Neural cell (in vitro differentiated cells): ENCODE results near the gene SELENOO. TPM values are rescaled to one million over a fixed set of nuclear protein-coding genes. Genes with fewer than 3 reads are reported as not detected.

Experiments
- H2AFZ ChIP-seq: fragments of 200-600, 300-800 bp; sonication (generic), shearing (Covaris generic); 2 replicates; pipeline ENCODE4 v1.6.0; 2014; ENCODE audit warnings: low read depth, mild to moderate bottlenecking, antibody characterized with exemption, low read length, moderate library complexity
- H3F3A ChIP-seq: fragments of 200-600 bp; shearing (Covaris generic); 2 replicates; pipeline ENCODE4 v1.6.1; 2016; ENCODE audit warnings: mild to moderate bottlenecking, moderate library complexity, mixed read lengths, antibody characterized with exemption, low read length; ENCODE audit not compliant: insufficient read depth, poor library complexity, severe bottlenecking
- H3K27ac ChIP-seq: fragments of 200-600, 300-800 bp; sonication (generic), shearing (Covaris generic); 2 replicates; pipeline ENCODE4 v1.5.1; 2014; ENCODE audit warnings: mild to moderate bottlenecking, low read length, moderate library complexity
- H3K27me3 ChIP-seq: fragments of 300-800, 200-600 bp; sonication (generic), shearing (Covaris generic); 2 replicates; pipeline ENCODE4 v1.6.0; 2014; ENCODE audit warnings: mild to moderate bottlenecking, low read depth, low read length, moderate library complexity; ENCODE audit not compliant: insufficient read depth
- H3K36me3 ChIP-seq: fragments of 300-800, 200-600 bp; sonication (generic), shearing (Covaris generic); 2 replicates; pipeline ENCODE4 v1.5.1; 2014; ENCODE audit warnings: mild to moderate bottlenecking, antibody characterized with exemption, low read length, moderate library complexity; ENCODE audit not compliant: insufficient read depth
- H3K4me2 ChIP-seq: fragments of 300-800, 200-600 bp; sonication (generic), shearing (Covaris generic); 2 replicates; pipeline ENCODE4 v1.6.0; 2014; ENCODE audit warnings: mild to moderate bottlenecking, low read length
- H3K4me3 ChIP-seq: fragments of 300-800, 200-600 bp; sonication (generic), shearing (Covaris generic); 2 replicates; pipeline ENCODE4 v1.5.1; 2014; ENCODE audit warnings: mild to moderate bottlenecking, low read length, moderate library complexity
- H3K79me2 ChIP-seq: fragments of 200-600 bp; shearing (Covaris generic); replicated peaks from 2 replicates; pipeline ENCODE4 v1.6.0; 2014; ENCODE audit warnings: mild to moderate bottlenecking, low read length, moderate library complexity; ENCODE audit not compliant: insufficient read depth
- H3K9ac ChIP-seq: fragments of 300-800, 200-600 bp; sonication (generic), shearing (Covaris generic); 2 replicates; pipeline ENCODE4 v1.6.1; 2016; ENCODE audit warnings: mild to moderate bottlenecking, low read length, mixed read lengths
- H3K9me2 ChIP-seq: fragments of 200-600 bp; shearing (Covaris generic); 2 replicates; pipeline ENCODE4 v1.6.1; 2016; ENCODE audit warnings: mild to moderate bottlenecking, low read length, mixed read lengths; ENCODE audit not compliant: insufficient read depth
- H3K9me3 ChIP-seq: fragments of 200-600, 300-800 bp; sonication (generic), shearing (Covaris generic); 2 replicates; pipeline ENCODE4 v1.6.1; 2016; ENCODE audit warnings: mild to moderate bottlenecking, mixed run types, low read length, moderate library complexity, mixed read lengths
- H4K20me1 ChIP-seq: fragments of 200-600 bp; shearing (Covaris generic); 2 replicates; pipeline ENCODE4 v1.6.1; 2016; ENCODE audit warnings: mild to moderate bottlenecking, mixed run types; ENCODE audit not compliant: insufficient read depth
- CTCF ChIP-seq: fragments of 450-650 bp; IDR thresholded peaks from 2 replicates; pipeline ENCODE4 v1.5.1; 2014; ENCODE audit warnings: antibody characterized with exemption, mild to moderate bottlenecking, moderate library complexity; ENCODE audit not compliant: poor library complexity, severe bottlenecking
- EP300 ChIP-seq: fragments of 450-650 bp; conservative IDR thresholded peaks from 2 replicates; pipeline ENCODE4 v1.6.1; 2014; ENCODE audit warnings: antibody characterized with exemption, mild to moderate bottlenecking, moderate library complexity; ENCODE audit not compliant: poor library complexity, severe bottlenecking
- EZH2 ChIP-seq: fragments of 200-600, 300-800 bp; shearing (Covaris generic), sonication (generic); IDR thresholded peaks from 2 replicates; pipeline ENCODE4 v1.6.1; 2014; ENCODE audit warnings: antibody characterized with exemption, low read length, borderline replicate concordance, mild to moderate bottlenecking; ENCODE audit not compliant: insufficient read depth, poor library complexity, severe bottlenecking
- MXI1 ChIP-seq: fragments of 450-650 bp; conservative IDR thresholded peaks from 2 replicates; pipeline ENCODE4 v1.6.1; 2014; ENCODE audit warnings: antibody characterized with exemption, mild to moderate bottlenecking; ENCODE audit not compliant: poor library complexity, severe bottlenecking
- POLR2AphosphoS5 ChIP-seq: IDR thresholded peaks from 2 replicates; pipeline ENCODE4 v1.6.1; 2012
- RAD21 ChIP-seq: fragments of 450-650 bp; conservative IDR thresholded peaks from 2 replicates; pipeline ENCODE4 v1.6.1; 2014; ENCODE audit warnings: antibody characterized with exemption, mild to moderate bottlenecking, moderate library complexity
- REST ChIP-seq: IDR thresholded peaks from 2 replicates; pipeline ENCODE4 v1.6.1; 2012; ENCODE audit warnings: borderline replicate concordance
- SMC3 ChIP-seq: fragments of 450-650 bp; conservative IDR thresholded peaks from 2 replicates; pipeline ENCODE4 v1.6.1; 2014; ENCODE audit warnings: antibody characterized with exemption, mild to moderate bottlenecking, moderate library complexity; ENCODE audit not compliant: poor library complexity
- TAF1 ChIP-seq: IDR thresholded peaks from 2 replicates; pipeline ENCODE4 v1.6.1; 2012; ENCODE audit warnings: low read depth
- polyA plus RNA-seq: library from polyadenylated mRNA; depleted of rRNA; stranded (reverse); fragments of >200 nt; gene quantifications from 2 replicates; pipeline ENCODE4 v1.2.3, GENCODE V29; 2014

Gene SELENOO
- polyA plus RNA-seq, 1 donor from 2014 or later: 42.0 TPM

GRCh38 chr22:50194037-50194805 is 6.6 kb upstream of the SELENOO start:
- H3K27ac ChIP-seq: no peak overlapping the region
- no peaks in the 10 kb centered on the region for H3F3A ChIP-seq
- H3K9me3 ChIP-seq: no peaks in the 10 kb centered on the region
- no peaks in the 10 kb centered on the region for H4K20me1 ChIP-seq
- H3K79me2 ChIP-seq: no peaks in the 10 kb centered on the region
- H3K4me2 ChIP-seq: no peak overlapping the region
- H2AFZ ChIP-seq: no peak overlapping the region
- H3K9ac ChIP-seq: no peak overlapping the region
- no peaks in the 10 kb centered on the region for H3K9me2 ChIP-seq
- TF ChIP-seq POLR2AphosphoS5: no peak
- no peak for TF ChIP-seq SMC3
- no peak for TF ChIP-seq CTCF
- TF ChIP-seq MXI1: no peak
- TF ChIP-seq TAF1: no peak
- no peak for TF ChIP-seq REST
- TF ChIP-seq EP300: no peak
- TF ChIP-seq RAD21: no peak
- TF ChIP-seq EZH2: no peak
- no peaks in the 10 kb centered on the region for H3K36me3 ChIP-seq
- no peak overlapping the region for H3K4me3 ChIP-seq
- no peaks in the 10 kb centered on the region for H3K27me3 ChIP-seq

- no peak overlapping the region for H3K4me3 ChIP-seq
- no peak for TF ChIP-seq RAD21
- TF ChIP-seq TAF1: no peak
- TF ChIP-seq EP300: no peak
- no peak for TF ChIP-seq CTCF
- TF ChIP-seq MXI1: no peak
- no peak for TF ChIP-seq POLR2AphosphoS5
- TF ChIP-seq SMC3: no peak
- TF ChIP-seq EZH2: no peak
- TF ChIP-seq REST: no peak
- H3K9ac ChIP-seq: no peak overlapping the region
- H3K27ac ChIP-seq: no peak overlapping the region
- no peaks in the 10 kb centered on the region for H4K20me1 ChIP-seq
- no peaks in the 10 kb centered on the region for H3K36me3 ChIP-seq
- no peak overlapping the region for H2AFZ ChIP-seq
- no peak overlapping the region for H3K4me2 ChIP-seq
- no peaks in the 10 kb centered on the region for H3K27me3 ChIP-seq
- H3K9me3 ChIP-seq: no peaks in the 10 kb centered on the region
- H3F3A ChIP-seq: no peaks in the 10 kb centered on the region
- H3K79me2 ChIP-seq: no peaks in the 10 kb centered on the region
- H3K9me2 ChIP-seq: no peaks in the 10 kb centered on the region
These were observed 4.6 kb upstream of the SELENOO start for GRCh38 chr22:50196256-50196655.
